WTC11 (cell line): ENCODE results near the gene AEBP2. TPM values are rescaled to one million over a fixed set of nuclear protein-coding genes. Genes with fewer than 3 reads are reported as not detected.

Experiments
- ATAC-seq: fragments of 200-7000 bp; cut with Tn5 transposase; 2 replicates; pipeline ENCODE4 v1.10.0; 2021; ENCODE audit warnings: mild to moderate bottlenecking, moderate library complexity
- CTCF ChIA-PET: fragments of 300-600 bp; sonication (Branson Sonifier 250); formaldehyde crosslinking; loops from one replicate; lab custom pipeline; 2021; ENCODE audit warnings: antibody characterized with exemption; lab: Charles Lee
- POLR2A ChIA-PET: fragments of 350-600 bp; sonication (Branson Sonifier 250); formaldehyde crosslinking; loops from one replicate; lab custom pipeline; 2021; ENCODE audit warnings: antibody characterized with exemption; lab: Charles Lee
- DNase-seq: peaks from one replicate; pipeline ENCODE4 v3.0.0; 2021; ENCODE audit warnings: low spot score
- H3K27ac Mint-ChIP-seq: 2 replicates; pipeline ENCODE4 v1.8.0; 2021; ENCODE audit warnings: mixed read lengths
- H3K27me3 Mint-ChIP-seq: 2 replicates; pipeline ENCODE4 v1.8.0; 2021; ENCODE audit warnings: low read depth, mild to moderate bottlenecking, moderate library complexity, mixed read lengths
- H3K36me3 Mint-ChIP-seq: 2 replicates; pipeline ENCODE4 v1.8.0; 2021; ENCODE audit warnings: mixed read lengths
- H3K4me1 Mint-ChIP-seq: 2 replicates; pipeline ENCODE4 v1.8.0; 2022; ENCODE audit warnings: mixed read lengths
- H3K4me3 Mint-ChIP-seq: 2 replicates; pipeline ENCODE4 v1.8.0; 2021; ENCODE audit warnings: mild to moderate bottlenecking, moderate library complexity, mixed read lengths
- H3K9me3 Mint-ChIP-seq: 2 replicates; pipeline ENCODE4 v1.8.0; 2021; ENCODE audit warnings: mixed read lengths
- ATF2 ChIP-seq: sonication (generic); formaldehyde crosslinking; IDR thresholded peaks from 2 replicates; pipeline ENCODE4 v1.8.1; 2022; ENCODE audit warnings: low read depth, missing genetic modification reagents, borderline replicate concordance
- ELF4 ChIP-seq: sonication (generic); formaldehyde crosslinking; IDR thresholded peaks from 2 replicates; pipeline ENCODE4 v1.8.1; 2022; ENCODE audit warnings: low read depth, mild to moderate bottlenecking, moderate library complexity, missing genetic modification reagents
- FOXP1 ChIP-seq: sonication (generic); formaldehyde crosslinking; IDR thresholded peaks from 2 replicates; pipeline ENCODE4 v1.8.0; 2022; ENCODE audit warnings: missing genetic modification reagents, mild to moderate bottlenecking, moderate library complexity, borderline replicate concordance
- GABPB1 ChIP-seq: sonication (generic); formaldehyde crosslinking; IDR thresholded peaks from 2 replicates; pipeline ENCODE4 v1.8.1; 2023; ENCODE audit warnings: mild to moderate bottlenecking, missing genetic modification reagents
- HMGXB4 ChIP-seq: sonication (generic); formaldehyde crosslinking; IDR thresholded peaks from 2 replicates; pipeline ENCODE4 v1.8.1; 2023; ENCODE audit warnings: mild to moderate bottlenecking, moderate library complexity, missing genetic modification reagents
- JUN ChIP-seq: sonication (generic); formaldehyde crosslinking; IDR thresholded peaks from 2 replicates; pipeline ENCODE4 v1.8.0; 2023; ENCODE audit warnings: mild to moderate bottlenecking, missing genetic modification reagents
- KAT7 ChIP-seq: sonication (generic); formaldehyde crosslinking; IDR thresholded peaks from 2 replicates; pipeline ENCODE4 v1.8.1; 2023; ENCODE audit warnings: missing genetic modification reagents, mild to moderate bottlenecking, borderline replicate concordance
- MAX ChIP-seq: sonication (generic); formaldehyde crosslinking; IDR thresholded peaks from 2 replicates; pipeline ENCODE4 v1.8.0; 2022; ENCODE audit warnings: mild to moderate bottlenecking, missing genetic modification reagents
- PREB ChIP-seq: sonication (generic); formaldehyde crosslinking; IDR thresholded peaks from 2 replicates; pipeline ENCODE4 v1.8.1; 2022; ENCODE audit warnings: mild to moderate bottlenecking, missing genetic modification reagents, moderate library complexity, borderline replicate concordance
- ZBTB43 ChIP-seq: sonication (generic); formaldehyde crosslinking; IDR thresholded peaks from 2 replicates; pipeline ENCODE4 v1.8.1; 2023; ENCODE audit warnings: mild to moderate bottlenecking, missing genetic modification reagents
- ZNF263 ChIP-seq: sonication (generic); formaldehyde crosslinking; IDR thresholded peaks from 2 replicates; pipeline ENCODE4 v1.8.1; 2022; ENCODE audit warnings: low read depth, mild to moderate bottlenecking, moderate library complexity, missing genetic modification reagents
- ZNF512 ChIP-seq: sonication (generic); formaldehyde crosslinking; IDR thresholded peaks from 2 replicates; pipeline ENCODE4 v1.8.1; 2022; ENCODE audit warnings: missing genetic modification reagents, borderline replicate concordance
- ZNF532 ChIP-seq: fragments of 250-450 bp; sonication (Bioruptor Pico); IDR thresholded peaks from 2 replicates; pipeline ENCODE4 v1.9.0; 2021; ENCODE audit warnings: mild to moderate bottlenecking, borderline replicate concordance
- ZNF671 ChIP-seq: fragments of 250-450 bp; sonication (Bioruptor Pico); IDR thresholded peaks from 2 replicates; pipeline ENCODE4 v1.8.0; 2021; ENCODE audit warnings: mild to moderate bottlenecking
- total RNA-seq: library from RNA; stranded (reverse); gene quantifications from 3 replicates; pipeline ENCODE4 v1.2.3, GENCODE V29; 2021

AEBP2 gene
- total RNA-seq, 1 experiment from 2014 or later: 65.9 TPM

GRCh38 chr12:19485240-19485639 is 45.9 kb downstream of the AEBP2 start (continued):
- no peak for TF ChIP-seq ZNF532

GRCh38 chr12:19489168-19489567 is 49.9 kb downstream of the AEBP2 start:
- CTCF ChIA-PET: no interaction called here
- POLR2A ChIA-PET: no interaction called here
- DNase-seq: no peak
- TF ChIP-seq HMGXB4 (CRISPR knock-in tag) (no peak), ZBTB43 (CRISPR knock-in tag) (no peak), JUN (no peak), ELF4 (CRISPR knock-in tag) (no peak), KAT7 (no peak), ZNF671 (no peak), FOXP1 (no peak), ATF2 (CRISPR knock-in tag) (no peak), ZNF263 (CRISPR knock-in tag) (no peak), PREB (no peak)
- Mint-ChIP-seq H3K36me3 (peaks cover 24% of the 10 kb centered on the region), H3K27me3 (no peaks in the 10 kb centered on the region), H3K27ac (peak overlapping the region; percentile 67), H3K4me1 (peaks cover 49% of the 10 kb centered on the region), H3K9me3 (no peaks in the 10 kb centered on the region), H3K4me3 (no peak overlapping the region)
- no peak for ATAC-seq

GRCh38 chr12:19490908-19491307 is 51.6 kb downstream of the AEBP2 start:
- Mint-ChIP-seq H3K4me1 (peaks cover 61% of the 10 kb centered on the region), H3K36me3 (peaks cover 32% of the 10 kb centered on the region), H3K4me3 (no peak overlapping the region), H3K9me3 (no peaks in the 10 kb centered on the region), H3K27ac (no peak overlapping the region), H3K27me3 (no peaks in the 10 kb centered on the region)
- TF ChIP-seq ELF4 (CRISPR knock-in tag) (no peak), ZNF263 (CRISPR knock-in tag) (no peak), GABPB1 (no peak), ZNF512 (no peak), MAX (CRISPR knock-in tag) (no peak)
- POLR2A ChIA-PET: no interaction called here
- DNase-seq (no peak), ATAC-seq (no peak)
- CTCF ChIA-PET: no interaction called here
